ENCODE data around the gene SHFL. TPM values are rescaled to one million over a fixed set of nuclear protein-coding genes. Genes with fewer than 3 reads are reported as not detected.

The SHFL gene
- polyA plus RNA-seq, 1 of the 3 experiments (the other 2 are of a cell fraction): 36.6 TPM

DNA sequence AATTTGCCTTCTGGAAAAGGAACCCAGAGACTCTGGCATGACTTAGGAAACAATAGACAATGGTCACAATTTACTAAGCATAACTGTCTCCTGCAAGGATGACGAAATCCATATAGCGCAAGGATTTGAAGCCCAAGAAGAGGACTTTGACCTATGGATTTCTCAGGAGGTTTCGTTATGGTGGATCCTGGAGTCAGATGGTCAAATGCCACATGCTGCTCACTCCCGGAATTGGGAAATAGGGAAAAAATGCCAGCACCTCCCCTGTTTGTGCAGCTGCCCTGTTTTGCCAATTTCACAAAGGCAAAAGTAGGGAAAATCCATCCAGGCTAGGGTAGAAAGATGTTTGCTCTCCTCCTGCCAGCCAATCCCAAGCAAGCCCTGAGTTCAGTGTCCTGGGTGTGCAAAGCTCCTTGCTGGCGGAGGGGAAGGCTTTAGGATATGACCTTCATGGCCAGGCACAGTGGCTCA is 49.5 kb upstream of the SHFL start:
- no peaks in the 10 kb centered on the region for H3K79me2 ChIP-seq (ENCODE audit: insufficient read depth)
- no peaks in the 10 kb centered on the region for H3K36me3 ChIP-seq (replicated peaks in 1 of 2; ENCODE audit: control insufficient read depth in 1 of 2, insufficient read depth in 2 of 2, low read length in 1 of 2)
- TF ChIP-seq JUND (IDR thresholded peaks at IDR 0.05) (no peak), GABPA (IDR thresholded peaks at IDR 0.05; ENCODE audit: low read depth) (no peak)
- H3F3A ChIP-seq (replicated peaks; ENCODE audit: insufficient read depth): no peaks in the 10 kb centered on the region
- H3K9me3 ChIP-seq: no peaks in the 10 kb centered on the region
- H2AFZ ChIP-seq (ENCODE audit: low read depth): no peak overlapping the region
- ChIA-PET POLR2A (no interaction called here), CTCF (interaction anchor here (3.3 kb wide), 1 partner anchor 9 kb away, joined by 13 read pairs; no protein-coding TSS in a partner anchor)
- H3K4me3 ChIP-seq (ENCODE audit: low read depth in 2 of 2, low read length in 1 of 2): no peak overlapping the region
- H3K9ac ChIP-seq: no peak overlapping the region
- H3K9me2 ChIP-seq: no peaks in the 10 kb centered on the region
- 14% methylated on average over 5 of the region's 5 CpGs for WGBS (ENCODE audit: low lambda C conversion rate)
- no peaks in the 10 kb centered on the region for H3K4me1 ChIP-seq (ENCODE audit: control insufficient read depth in 1 of 2, insufficient read depth in 2 of 2, low read depth in 1 of 2, low read length in 1 of 2)
- H3K27me3 ChIP-seq (ENCODE audit: insufficient read depth): peaks cover 46% of the 10 kb centered on the region
- no peak for DNase-seq
- H4K20me1 ChIP-seq (ENCODE audit: insufficient read depth): no peaks in the 10 kb centered on the region
- no peak overlapping the region for H3K4me2 ChIP-seq
- H3K27ac ChIP-seq (ENCODE audit: low read depth in 2 of 2, low read length in 1 of 2): no peak overlapping the region

DNA sequence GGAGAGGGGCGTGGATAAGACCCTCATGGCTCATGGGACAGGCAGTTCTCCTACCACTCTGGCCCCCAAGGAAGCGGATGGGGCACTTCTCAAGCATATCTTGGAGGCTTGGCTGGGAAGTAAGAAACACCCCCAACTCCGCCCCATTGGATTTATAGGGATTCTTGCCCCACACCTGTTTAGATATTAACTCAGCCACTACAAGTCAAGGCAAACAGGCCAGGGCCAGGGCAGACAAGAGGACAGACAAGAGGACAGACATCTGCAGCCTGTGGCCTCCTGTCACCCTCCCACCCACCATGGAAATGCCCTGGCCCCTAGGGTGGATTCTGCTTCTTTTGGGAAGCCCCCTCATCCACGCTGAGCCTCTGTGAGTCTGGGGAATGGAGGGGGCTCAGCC is 48.8 kb upstream of the SHFL start:
- no peak overlapping the region for H3K4me3 ChIP-seq (ENCODE audit: low read depth in 2 of 2, low read length in 1 of 2)
- H3K4me2 ChIP-seq: no peak overlapping the region
- no peak overlapping the region for H2AFZ ChIP-seq (ENCODE audit: low read depth)
- no peaks in the 10 kb centered on the region for H3K9me2 ChIP-seq
- no peak overlapping the region for H3K27ac ChIP-seq (ENCODE audit: low read depth in 2 of 2, low read length in 1 of 2)
- TF ChIP-seq RCOR1 (IDR thresholded peaks at IDR 0.05; ENCODE audit: low read length): no peak
- no peak for TF ChIP-seq NRF1 (IDR thresholded peaks at IDR 0.05; ENCODE audit: low read depth, low read length)
- TF ChIP-seq, protein P1, sequence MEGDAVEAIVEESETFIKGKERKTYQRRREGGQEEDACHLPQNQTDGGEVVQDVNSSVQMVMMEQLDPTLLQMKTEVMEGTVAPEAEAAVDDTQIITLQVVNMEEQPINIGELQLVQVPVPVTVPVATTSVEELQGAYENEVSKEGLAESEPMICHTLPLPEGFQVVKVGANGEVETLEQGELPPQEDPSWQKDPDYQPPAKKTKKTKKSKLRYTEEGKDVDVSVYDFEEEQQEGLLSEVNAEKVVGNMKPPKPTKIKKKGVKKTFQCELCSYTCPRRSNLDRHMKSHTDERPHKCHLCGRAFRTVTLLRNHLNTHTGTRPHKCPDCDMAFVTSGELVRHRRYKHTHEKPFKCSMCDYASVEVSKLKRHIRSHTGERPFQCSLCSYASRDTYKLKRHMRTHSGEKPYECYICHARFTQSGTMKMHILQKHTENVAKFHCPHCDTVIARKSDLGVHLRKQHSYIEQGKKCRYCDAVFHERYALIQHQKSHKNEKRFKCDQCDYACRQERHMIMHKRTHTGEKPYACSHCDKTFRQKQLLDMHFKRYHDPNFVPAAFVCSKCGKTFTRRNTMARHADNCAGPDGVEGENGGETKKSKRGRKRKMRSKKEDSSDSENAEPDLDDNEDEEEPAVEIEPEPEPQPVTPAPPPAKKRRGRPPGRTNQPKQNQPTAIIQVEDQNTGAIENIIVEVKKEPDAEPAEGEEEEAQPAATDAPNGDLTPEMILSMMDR (IDR thresholded peaks at IDR 0.05): no peak
- no peak for TF ChIP-seq MXI1 (IDR thresholded peaks at IDR 0.05; ENCODE audit: low read depth, low read length)
- TF ChIP-seq JUND (IDR thresholded peaks at IDR 0.05): no peak
- TF ChIP-seq, protein P2, sequence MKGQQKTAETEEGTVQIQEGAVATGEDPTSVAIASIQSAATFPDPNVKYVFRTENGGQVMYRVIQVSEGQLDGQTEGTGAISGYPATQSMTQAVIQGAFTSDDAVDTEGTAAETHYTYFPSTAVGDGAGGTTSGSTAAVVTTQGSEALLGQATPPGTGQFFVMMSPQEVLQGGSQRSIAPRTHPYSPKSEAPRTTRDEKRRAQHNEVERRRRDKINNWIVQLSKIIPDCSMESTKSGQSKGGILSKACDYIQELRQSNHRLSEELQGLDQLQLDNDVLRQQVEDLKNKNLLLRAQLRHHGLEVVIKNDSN (IDR thresholded peaks at IDR 0.05; ENCODE audit: borderline replicate concordance, low read depth): no peak
- TF ChIP-seq NFIC (IDR thresholded peaks at IDR 0.05; ENCODE audit: borderline replicate concordance): no peak
- no peak for TF ChIP-seq RAD21 (IDR thresholded peaks at IDR 0.05; ENCODE audit: low read length)
- TF ChIP-seq GABPA (IDR thresholded peaks at IDR 0.05; ENCODE audit: low read depth): no peak
- TF ChIP-seq CHD2 (IDR thresholded peaks at IDR 0.05; ENCODE audit: low read length, partially characterized antibody): no peak
- TF ChIP-seq RXRA (IDR thresholded peaks at IDR 0.05; ENCODE audit: borderline replicate concordance, low read depth): no peak
- TF ChIP-seq, protein P3, sequence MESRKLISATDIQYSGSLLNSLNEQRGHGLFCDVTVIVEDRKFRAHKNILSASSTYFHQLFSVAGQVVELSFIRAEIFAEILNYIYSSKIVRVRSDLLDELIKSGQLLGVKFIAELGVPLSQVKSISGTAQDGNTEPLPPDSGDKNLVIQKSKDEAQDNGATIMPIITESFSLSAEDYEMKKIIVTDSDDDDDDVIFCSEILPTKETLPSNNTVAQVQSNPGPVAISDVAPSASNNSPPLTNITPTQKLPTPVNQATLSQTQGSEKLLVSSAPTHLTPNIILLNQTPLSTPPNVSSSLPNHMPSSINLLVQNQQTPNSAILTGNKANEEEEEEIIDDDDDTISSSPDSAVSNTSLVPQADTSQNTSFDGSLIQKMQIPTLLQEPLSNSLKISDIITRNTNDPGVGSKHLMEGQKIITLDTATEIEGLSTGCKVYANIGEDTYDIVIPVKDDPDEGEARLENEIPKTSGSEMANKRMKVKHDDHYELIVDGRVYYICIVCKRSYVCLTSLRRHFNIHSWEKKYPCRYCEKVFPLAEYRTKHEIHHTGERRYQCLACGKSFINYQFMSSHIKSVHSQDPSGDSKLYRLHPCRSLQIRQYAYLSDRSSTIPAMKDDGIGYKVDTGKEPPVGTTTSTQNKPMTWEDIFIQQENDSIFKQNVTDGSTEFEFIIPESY (IDR thresholded peaks at IDR 0.05; ENCODE audit: borderline replicate concordance, low read depth): no peak
- no peak for TF ChIP-seq GATA2 (CRISPR knock-in tag; IDR thresholded peaks at IDR 0.05)
- no peak for TF ChIP-seq TAF1 (IDR thresholded peaks at IDR 0.05; ENCODE audit: borderline replicate concordance, low read depth, low read length)
- no peak for TF ChIP-seq FOXJ3 (CRISPR knock-in tag; IDR thresholded peaks at IDR 0.05)
- TF ChIP-seq, protein P4, sequence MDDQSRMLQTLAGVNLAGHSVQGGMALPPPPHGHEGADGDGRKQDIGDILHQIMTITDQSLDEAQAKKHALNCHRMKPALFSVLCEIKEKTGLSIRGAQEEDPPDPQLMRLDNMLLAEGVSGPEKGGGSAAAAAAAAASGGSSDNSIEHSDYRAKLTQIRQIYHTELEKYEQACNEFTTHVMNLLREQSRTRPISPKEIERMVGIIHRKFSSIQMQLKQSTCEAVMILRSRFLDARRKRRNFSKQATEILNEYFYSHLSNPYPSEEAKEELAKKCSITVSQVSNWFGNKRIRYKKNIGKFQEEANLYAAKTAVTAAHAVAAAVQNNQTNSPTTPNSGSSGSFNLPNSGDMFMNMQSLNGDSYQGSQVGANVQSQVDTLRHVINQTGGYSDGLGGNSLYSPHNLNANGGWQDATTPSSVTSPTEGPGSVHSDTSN (IDR thresholded peaks at IDR 0.05): no peak
- no peak for TF ChIP-seq EP300 (IDR thresholded peaks at IDR 0.05; ENCODE audit: borderline replicate concordance in 1 of 2, low read depth in 1 of 2, low read length in 1 of 2)
- no peak for TF ChIP-seq FOXM1 (IDR thresholded peaks at IDR 0.05; ENCODE audit: low read depth)
- TF ChIP-seq, protein P5, sequence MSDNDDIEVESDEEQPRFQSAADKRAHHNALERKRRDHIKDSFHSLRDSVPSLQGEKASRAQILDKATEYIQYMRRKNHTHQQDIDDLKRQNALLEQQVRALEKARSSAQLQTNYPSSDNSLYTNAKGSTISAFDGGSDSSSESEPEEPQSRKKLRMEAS (IDR thresholded peaks at IDR 0.05; ENCODE audit: low read depth): no peak
- ChIA-PET CTCF (interaction anchor here (3.3 kb wide), 1 partner anchor 10 kb away, joined by 13 read pairs; no protein-coding TSS in a partner anchor), POLR2A (no interaction called here)
- 5% methylated on average over 3 of the region's 4 CpGs for WGBS (ENCODE audit: low lambda C conversion rate)
- no peaks in the 10 kb centered on the region for H3K4me1 ChIP-seq (ENCODE audit: control insufficient read depth in 1 of 2, insufficient read depth in 2 of 2, low read depth in 1 of 2, low read length in 1 of 2)
- DNase-seq: no peak
- no peaks in the 10 kb centered on the region for H3K9me3 ChIP-seq
- H3K27me3 ChIP-seq (ENCODE audit: insufficient read depth): peaks cover 39% of the 10 kb centered on the region
- H3K9ac ChIP-seq: no peak overlapping the region
- no peaks in the 10 kb centered on the region for H3K36me3 ChIP-seq (replicated peaks in 1 of 2; ENCODE audit: control insufficient read depth in 1 of 2, insufficient read depth in 2 of 2, low read length in 1 of 2)
- no peaks in the 10 kb centered on the region for H4K20me1 ChIP-seq (ENCODE audit: insufficient read depth)
- H3K79me2 ChIP-seq (ENCODE audit: insufficient read depth): no peaks in the 10 kb centered on the region
- H3F3A ChIP-seq (replicated peaks; ENCODE audit: insufficient read depth): no peaks in the 10 kb centered on the region
